Upper lobe of left lung (tissue), 4 donors: ENCODE measurements around the gene ATP11A.

Experiments
- EP300 ChIP-seq, 4 donors: sonication (generic); formaldehyde crosslinking; IDR thresholded peaks; one replicate each; pipeline ENCODE4 v1.5.1; 2017; ENCODE audit warnings: antibody characterized with exemption in 4 of 4, control low read depth in 2 of 4
- POLR2A ChIP-seq, 4 donors: fragments of 450-650 bp; IDR thresholded peaks; one replicate each; pipeline ENCODE4 v1.5.1; 2016 to 2017; ENCODE audit warnings: antibody characterized with exemption in 4 of 4, mild to moderate bottlenecking in 2 of 4
- POLR2AphosphoS5 ChIP-seq, 2 donors: sonication (generic); formaldehyde crosslinking; IDR thresholded peaks; one replicate each; pipeline ENCODE4 v1.5.1; 2017; ENCODE audit warnings: antibody characterized with exemption in 2 of 2
- TF ChIP-seq, protein P1 (sequence below), 6 experiments: fragments of 450-650 bp in 4 of 6; fragments of 200-600 bp in 2 of 6; sonication (generic) in 2 of 6; IDR thresholded peaks; one replicate each; pipeline ENCODE4 v1.5.1; 2016 to 2019; ENCODE audit warnings: antibody characterized with exemption in 6 of 6

DNA sequence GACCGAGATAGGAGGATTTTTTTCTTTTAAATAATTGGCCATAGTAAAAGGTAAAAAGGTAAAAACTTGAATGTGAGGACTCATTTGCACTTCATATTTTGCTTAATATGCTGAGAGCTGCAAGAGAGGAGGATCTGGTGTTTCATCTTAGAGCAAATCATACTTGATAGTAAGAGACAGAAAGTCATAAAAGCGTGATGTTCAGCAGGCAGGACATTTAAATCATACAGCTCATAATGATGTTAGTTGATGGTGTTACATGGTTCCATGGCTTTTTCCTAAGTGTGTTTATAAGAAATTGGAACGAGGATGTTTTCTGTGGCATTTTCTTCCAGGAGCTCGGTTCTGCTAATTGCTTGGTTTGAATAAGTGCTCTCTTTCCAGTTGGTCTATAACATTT is 16.3 kb downstream of the ATP11A start:
- TF ChIP-seq, protein P1, sequence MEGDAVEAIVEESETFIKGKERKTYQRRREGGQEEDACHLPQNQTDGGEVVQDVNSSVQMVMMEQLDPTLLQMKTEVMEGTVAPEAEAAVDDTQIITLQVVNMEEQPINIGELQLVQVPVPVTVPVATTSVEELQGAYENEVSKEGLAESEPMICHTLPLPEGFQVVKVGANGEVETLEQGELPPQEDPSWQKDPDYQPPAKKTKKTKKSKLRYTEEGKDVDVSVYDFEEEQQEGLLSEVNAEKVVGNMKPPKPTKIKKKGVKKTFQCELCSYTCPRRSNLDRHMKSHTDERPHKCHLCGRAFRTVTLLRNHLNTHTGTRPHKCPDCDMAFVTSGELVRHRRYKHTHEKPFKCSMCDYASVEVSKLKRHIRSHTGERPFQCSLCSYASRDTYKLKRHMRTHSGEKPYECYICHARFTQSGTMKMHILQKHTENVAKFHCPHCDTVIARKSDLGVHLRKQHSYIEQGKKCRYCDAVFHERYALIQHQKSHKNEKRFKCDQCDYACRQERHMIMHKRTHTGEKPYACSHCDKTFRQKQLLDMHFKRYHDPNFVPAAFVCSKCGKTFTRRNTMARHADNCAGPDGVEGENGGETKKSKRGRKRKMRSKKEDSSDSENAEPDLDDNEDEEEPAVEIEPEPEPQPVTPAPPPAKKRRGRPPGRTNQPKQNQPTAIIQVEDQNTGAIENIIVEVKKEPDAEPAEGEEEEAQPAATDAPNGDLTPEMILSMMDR (IDR thresholded peaks at IDR 0.05), result no peak
- no peak for TF ChIP-seq POLR2A (IDR thresholded peaks at IDR 0.05)
- no peak for TF ChIP-seq EP300 (IDR thresholded peaks at IDR 0.05)
- TF ChIP-seq POLR2AphosphoS5 (IDR thresholded peaks at IDR 0.05), result no peak
